SK-N-SH (cell line): ENCODE data around the gene DOCK4. TPM values are rescaled to one million over a fixed set of nuclear protein-coding genes. Genes with fewer than 3 reads are reported as not detected.

Experiments
- CTCF ChIA-PET: fragments of 300-600, 350-600 bp; formaldehyde crosslinking; extraction: SDS; loops from one replicate; lab custom pipeline; 2021; lab: Yijun Ruan, JAX
- POLR2A ChIA-PET: fragments of 350-600 bp; sonication (Branson Sonifier 250); formaldehyde crosslinking; extraction: SDS; loops from one replicate; lab custom pipeline; 2020; ENCODE audit warnings: antibody characterized with exemption, inconsistent platforms; lab: Yijun Ruan, JAX
- DNase-seq: peaks from one replicate; pipeline ENCODE4 v3.0.0; 2012
- H2AFZ ChIP-seq: fragments of 200-600 bp; sonication (generic); 2 replicates; pipeline ENCODE4 v1.8.1; 2016; ENCODE audit warnings: antibody characterized with exemption, mild to moderate bottlenecking, low read depth
- H3F3A ChIP-seq: fragments of 200-600 bp; sonication (generic); replicated peaks from 2 replicates; pipeline ENCODE3; 2016; ENCODE audit warnings: antibody characterized with exemption, mild to moderate bottlenecking; ENCODE audit not compliant: insufficient read depth
- H3K27ac ChIP-seq, 2 experiments: fragments of 200-500 bp in 1 of 2; fragments of 200-600 bp in 1 of 2; sonication (Bioruptor generic) in 1 of 2; sonication (generic), shearing (Covaris generic) in 1 of 2; 2 replicates each; pipeline versions ENCODE4 v1.5.1 to v1.6.1; 2014 to 2016; ENCODE audit warnings: low read depth in 2 of 2, inconsistent platforms in 1 of 2, low read length in 1 of 2, mild to moderate bottlenecking in 1 of 2, mixed read lengths in 1 of 2
- H3K27me3 ChIP-seq: fragments of 200-600 bp; sonication (generic), shearing (Covaris generic); 2 replicates; pipeline ENCODE4 v1.6.1; 2016; ENCODE audit warnings: mixed run types; ENCODE audit not compliant: insufficient read depth
- H3K36me3 ChIP-seq, 2 experiments: fragments of 200-500 bp in 1 of 2; fragments of 200-600 bp in 1 of 2; sonication (Bioruptor generic) in 1 of 2; sonication (generic) in 1 of 2; replicated peaks in 1 of 2; 2 replicates each; pipeline versions ENCODE3 to v1.5.1; 2014 to 2016; ENCODE audit warnings: low read length in 1 of 2, mild to moderate bottlenecking in 1 of 2; ENCODE audit not compliant: insufficient read depth in 2 of 2, control insufficient read depth in 1 of 2
- H3K4me1 ChIP-seq, 2 experiments: fragments of 200-500 bp in 1 of 2; fragments of 200-600 bp in 1 of 2; sonication (Bioruptor generic) in 1 of 2; sonication (generic), shearing (Covaris generic) in 1 of 2; 2 replicates each; pipeline versions ENCODE4 v1.5.1 to v1.6.1; 2014 to 2016; ENCODE audit warnings: low read depth in 1 of 2, low read length in 1 of 2, mixed run types in 1 of 2; ENCODE audit not compliant: insufficient read depth in 2 of 2, control insufficient read depth in 1 of 2
- H3K4me2 ChIP-seq: fragments of 200-600 bp; sonication (generic), shearing (Covaris generic); 2 replicates; pipeline ENCODE4 v1.6.1; 2017; ENCODE audit warnings: mixed run types
- H3K4me3 ChIP-seq, 2 experiments: fragments of 200-500 bp in 1 of 2; fragments of 200-600 bp in 1 of 2; sonication (Bioruptor generic) in 1 of 2; sonication (generic), shearing (Covaris generic) in 1 of 2; 2 replicates each; pipeline versions ENCODE4 v1.5.1 to v1.8.1; 2014 to 2016; ENCODE audit warnings: low read depth in 2 of 2, inconsistent platforms in 1 of 2, low read length in 1 of 2, mild to moderate bottlenecking in 1 of 2, mixed read lengths in 1 of 2, moderate library complexity in 1 of 2
- H3K79me2 ChIP-seq: fragments of 200-600 bp; sonication (generic); 2 replicates; pipeline ENCODE4 v1.8.1; 2017; ENCODE audit warnings: mild to moderate bottlenecking; ENCODE audit not compliant: insufficient read depth
- H3K9ac ChIP-seq: fragments of 200-600 bp; sonication (generic); 2 replicates; pipeline ENCODE4 v1.6.1; 2017; ENCODE audit warnings: mixed run types
- H3K9me2 ChIP-seq: fragments of 200-600 bp; sonication (generic); 2 replicates; pipeline ENCODE4 v1.6.1; 2017; ENCODE audit warnings: mixed run types
- H3K9me3 ChIP-seq: fragments of 200-600 bp; sonication (generic); 2 replicates; pipeline ENCODE4 v1.6.1; 2017; ENCODE audit warnings: mixed run types, mild to moderate bottlenecking, moderate library complexity
- H4K20me1 ChIP-seq: fragments of 200-600 bp; sonication (generic); 2 replicates; pipeline ENCODE4 v1.6.1; 2017; ENCODE audit warnings: mild to moderate bottlenecking, mixed run types; ENCODE audit not compliant: insufficient read depth
- CHD2 ChIP-seq: fragments of 150-350 bp; IDR thresholded peaks from 2 replicates; pipeline ENCODE4 v1.6.1; 2018; ENCODE audit warnings: low read length; ENCODE audit not compliant: partially characterized antibody
- ELF1 ChIP-seq: IDR thresholded peaks from 2 replicates; pipeline ENCODE4 v1.4.0; 2012
- EZH2phosphoT487 ChIP-seq: fragments of 200-600 bp; sonication (generic); IDR thresholded peaks from 2 replicates; pipeline ENCODE4 v1.6.1; 2017; ENCODE audit warnings: low read depth, mixed run types, mild to moderate bottlenecking, antibody characterized with exemption, moderate library complexity, borderline replicate concordance
- FOXJ3 ChIP-seq: sonication (generic); formaldehyde crosslinking; IDR thresholded peaks from 2 replicates; pipeline ENCODE4 v1.5.1; 2020; ENCODE audit warnings: mild to moderate bottlenecking, missing genetic modification reagents
- FOXM1 ChIP-seq: IDR thresholded peaks from 2 replicates; pipeline ENCODE4 v1.4.0; 2012; ENCODE audit warnings: low read depth, mild to moderate bottlenecking
- GATA2 ChIP-seq: sonication (generic); formaldehyde crosslinking; IDR thresholded peaks from 2 replicates; pipeline ENCODE4 v1.5.0; 2020; ENCODE audit warnings: mild to moderate bottlenecking, missing genetic modification reagents
- IRF3 ChIP-seq: fragments of 150-350 bp; IDR thresholded peaks from 2 replicates; pipeline ENCODE4 v1.6.1; 2016; ENCODE audit warnings: mild to moderate bottlenecking, low read depth, low read length
- JUND ChIP-seq: IDR thresholded peaks from 2 replicates; pipeline ENCODE4 v1.4.0; 2012
- MEF2A ChIP-seq: IDR thresholded peaks from 2 replicates; pipeline ENCODE4 v1.4.0; 2012; ENCODE audit warnings: low read depth, borderline replicate concordance
- MXI1 ChIP-seq: IDR thresholded peaks from 2 replicates; pipeline ENCODE4 v1.6.1; 2012; ENCODE audit warnings: mild to moderate bottlenecking, low read depth, low read length, improper control_type of control experiment
- POLR2AphosphoS5 ChIP-seq: IDR thresholded peaks from 2 replicates; pipeline ENCODE4 v1.6.1; 2012; ENCODE audit warnings: low read depth, low read length
- RCOR1 ChIP-seq: fragments of 150-350 bp; IDR thresholded peaks from 2 replicates; pipeline ENCODE4 v1.6.1; 2017; ENCODE audit warnings: antibody characterized with exemption, low read length
- REST ChIP-seq: IDR thresholded peaks from 2 replicates; pipeline ENCODE4 v1.6.1; 2012; ENCODE audit warnings: mild to moderate bottlenecking, low read depth, low read length, moderate library complexity
- RFX5 ChIP-seq: IDR thresholded peaks from 2 replicates; pipeline ENCODE4 v1.6.1; 2012; ENCODE audit warnings: mild to moderate bottlenecking, improper control_type of control experiment, low read length
- RXRA ChIP-seq: IDR thresholded peaks from 2 replicates; pipeline ENCODE4 v1.4.0; 2012; ENCODE audit warnings: low read depth, mild to moderate bottlenecking, borderline replicate concordance
- SMC3 ChIP-seq: IDR thresholded peaks from 2 replicates; pipeline ENCODE4 v1.6.1; 2012; ENCODE audit warnings: low read depth, low read length, improper control_type of control experiment
- TAF1 ChIP-seq: IDR thresholded peaks from 2 replicates; pipeline ENCODE4 v1.6.1; 2012; ENCODE audit warnings: low read depth, mild to moderate bottlenecking, low read length, moderate library complexity, borderline replicate concordance
- TEAD4 ChIP-seq: IDR thresholded peaks from 2 replicates; pipeline ENCODE4 v1.4.0; 2012; ENCODE audit warnings: mild to moderate bottlenecking, borderline replicate concordance; ENCODE audit not compliant: insufficient read depth
- USF1 ChIP-seq: IDR thresholded peaks from 2 replicates; pipeline ENCODE4 v1.4.0; 2012; ENCODE audit warnings: low read depth, borderline replicate concordance
- WGBS: methylation state at CpG from one replicate; pipeline ENCODE4 v1.1.6; 2017; ENCODE audit warnings: low lambda C conversion rate; 5-methylcytosine and 5-hydroxymethylcytosine counted together
- polyA plus RNA-seq, 3 experiments: library from polyadenylated mRNA; depleted of rRNA; stranded (reverse); fragments of >200 nt; gene quantifications; 2 replicates each; pipeline ENCODE4 v1.2.3, GENCODE V29; 2012

DOCK4 gene
- polyA plus RNA-seq, 1 of the 3 experiments (the other 2 are of a cell fraction) = 8.5 TPM

GRCh38 chr7:111787741-111788140 is 418.5 kb downstream of the DOCK4 start:
- Histone ChIP-seq H3K79me2 (no peaks in the 10 kb centered on the region), H4K20me1 (no peaks in the 10 kb centered on the region), H3K36me3 (peaks cover 0 to 16% of the 10 kb centered on the region in 2 experiments)
- WGBS = 88% methylated on average over 2 of the region's 2 CpGs
- TF ChIP-seq TEAD4 (no peak), SMC3 (no peak), MEF2A (no peak), FOXM1 (no peak), USF1 (no peak), RCOR1 (no peak)
- TF ChIP-seq, all 33 proteins: peak for 0
- Histone ChIP-seq H3K9ac (no peak overlapping the region), H3K4me1 (peaks cover 7 to 16% of the 10 kb centered on the region in 2 experiments; a peak in 2 of 4 replicates), H3K4me3 (no peak overlapping the region), H3K9me2 (no peaks in the 10 kb centered on the region), H3K27me3 (no peaks in the 10 kb centered on the region), H3K27ac (no peak overlapping the region), H3F3A (peaks cover 4% of the 10 kb centered on the region), H2AFZ (no peak overlapping the region), H3K9me3 (no peaks in the 10 kb centered on the region), H3K4me2 (no peak overlapping the region)
- CTCF ChIA-PET = interaction anchor here (0.8 to 1.7 kb wide), 2 partner anchors 28 to 46 kb away, joined by 3 to 6 read pairs; no protein-coding TSS in a partner anchor
- POLR2A ChIA-PET = no interaction called here
- DNase-seq = no peak

- H3K36me3 ChIP-seq = peaks cover 0 to 18% of the 10 kb centered on the region in 2 experiments
- no peak overlapping the region for H3K4me2 ChIP-seq
Observed at GRCh38 chr7:111787099-111787498, 419.1 kb downstream of the DOCK4 start.

More at GRCh38 chr7:111787099-111787498, 419.1 kb downstream of the DOCK4 start:
- no peaks in the 10 kb centered on the region for H3K9me2 ChIP-seq
- H3K27me3 ChIP-seq = no peaks in the 10 kb centered on the region
- no peaks in the 10 kb centered on the region for H3K9me3 ChIP-seq
- peaks cover 4% of the 10 kb centered on the region for H3F3A ChIP-seq
- H3K9ac ChIP-seq = no peak overlapping the region
- H3K27ac ChIP-seq = no peak overlapping the region
- TF ChIP-seq JUND (no peak), FOXJ3 (no peak), IRF3 (no peak), EZH2phosphoT487 (no peak), TAF1 (no peak), POLR2AphosphoS5 (no peak), CHD2 (no peak), ELF1 (no peak), RXRA (no peak), RCOR1 (no peak), RFX5 (no peak), USF1 (no peak), GATA2 (CRISPR knock-in tag) (no peak), MXI1 (no peak), REST (no peak)
- no peak for DNase-seq
- ChIA-PET CTCF (interaction anchor here (0.8 to 1.7 kb wide), 2 partner anchors 28 to 45 kb away, joined by 3 to 6 read pairs; no protein-coding TSS in a partner anchor), POLR2A (no interaction called here)
- H3K79me2 ChIP-seq = no peaks in the 10 kb centered on the region
- no peak overlapping the region for H3K4me3 ChIP-seq
- no peak overlapping the region for H2AFZ ChIP-seq
- peaks cover 7 to 16% of the 10 kb centered on the region in 2 experiments; a peak in 2 of 4 replicates for H3K4me1 ChIP-seq
- H4K20me1 ChIP-seq = no peaks in the 10 kb centered on the region
